DND-41 (cell line): ENCODE measurements around the gene SMIM41.

Experiments used
- ATAC-seq: fragments of 200-7000 bp; cut with Tn5 transposase; 3 replicates; pipeline ENCODE4 v1.9.1; 2021; ENCODE audit warnings: low read depth; ENCODE audit not compliant: insufficient read depth
- DNase-seq: peaks from one replicate; pipeline ENCODE4 v3.0.0-alpha.2; 2020
- H2AFZ ChIP-seq: 2 replicates; pipeline ENCODE4 v1.6.0; 2012; ENCODE audit warnings: low read depth, low read length
- H3K27ac ChIP-seq: 2 replicates; pipeline ENCODE4 v1.5.1; 2012; ENCODE audit warnings: low read length, inconsistent platforms
- H3K27me3 ChIP-seq: fragments of 200-600 bp; sonication (generic); 2 replicates; pipeline ENCODE4 v1.6.0; 2012; ENCODE audit warnings: low read length, mild to moderate bottlenecking, inconsistent platforms; ENCODE audit not compliant: insufficient read depth, poor library complexity
- H3K36me3 ChIP-seq: 2 replicates; pipeline ENCODE4 v1.5.1; 2012; ENCODE audit warnings: low read length, inconsistent platforms; ENCODE audit not compliant: insufficient read depth
- H3K4me1 ChIP-seq: 2 replicates; pipeline ENCODE4 v1.5.1; 2012; ENCODE audit warnings: mild to moderate bottlenecking, low read length; ENCODE audit not compliant: insufficient read depth
- H3K4me2 ChIP-seq: 2 replicates; pipeline ENCODE4 v1.6.0; 2012; ENCODE audit warnings: mild to moderate bottlenecking, moderate library complexity, low read length, inconsistent platforms; ENCODE audit not compliant: insufficient read depth
- H3K4me3 ChIP-seq, 2 experiments: fragments of 200-600 bp in 1 of 2; shearing (Covaris generic) in 1 of 2; 2 replicates each; pipeline ENCODE4 v1.5.1; 2012 to 2016; ENCODE audit warnings: inconsistent platforms in 2 of 2, low read length in 2 of 2, mild to moderate bottlenecking in 2 of 2, low read depth in 1 of 2, moderate library complexity in 1 of 2
- H3K79me2 ChIP-seq: 2 replicates; pipeline ENCODE4 v1.6.0; 2012; ENCODE audit warnings: low read length, inconsistent platforms; ENCODE audit not compliant: insufficient read depth
- H3K9ac ChIP-seq: 2 replicates; pipeline ENCODE4 v1.6.0; 2012; ENCODE audit warnings: low read depth, mild to moderate bottlenecking, inconsistent platforms, low read length, moderate library complexity
- H3K9me3 ChIP-seq: 2 replicates; pipeline ENCODE4 v1.5.1; 2012; ENCODE audit warnings: low read length, moderate library complexity, mild to moderate bottlenecking, inconsistent platforms; ENCODE audit not compliant: insufficient read depth, severe bottlenecking
- H4K20me1 ChIP-seq: 2 replicates; pipeline ENCODE4 v1.6.0; 2012; ENCODE audit warnings: low read length; ENCODE audit not compliant: insufficient read depth
- EZH2 ChIP-seq: IDR thresholded peaks from 3 replicates; pipeline ENCODE4 v1.6.1; 2012; ENCODE audit warnings: borderline replicate concordance, low read depth, mild to moderate bottlenecking, moderate library complexity, low read length, inconsistent platforms; ENCODE audit not compliant: severe bottlenecking
- TF ChIP-seq, protein P1 (sequence below): IDR thresholded peaks from 2 replicates; pipeline ENCODE4 v1.5.1; 2012; ENCODE audit warnings: borderline replicate concordance, low read length, moderate library complexity, mild to moderate bottlenecking; ENCODE audit not compliant: poor library complexity, severe bottlenecking; ENCODE audit errors: extremely low read depth

SMIM41 gene

DNA sequence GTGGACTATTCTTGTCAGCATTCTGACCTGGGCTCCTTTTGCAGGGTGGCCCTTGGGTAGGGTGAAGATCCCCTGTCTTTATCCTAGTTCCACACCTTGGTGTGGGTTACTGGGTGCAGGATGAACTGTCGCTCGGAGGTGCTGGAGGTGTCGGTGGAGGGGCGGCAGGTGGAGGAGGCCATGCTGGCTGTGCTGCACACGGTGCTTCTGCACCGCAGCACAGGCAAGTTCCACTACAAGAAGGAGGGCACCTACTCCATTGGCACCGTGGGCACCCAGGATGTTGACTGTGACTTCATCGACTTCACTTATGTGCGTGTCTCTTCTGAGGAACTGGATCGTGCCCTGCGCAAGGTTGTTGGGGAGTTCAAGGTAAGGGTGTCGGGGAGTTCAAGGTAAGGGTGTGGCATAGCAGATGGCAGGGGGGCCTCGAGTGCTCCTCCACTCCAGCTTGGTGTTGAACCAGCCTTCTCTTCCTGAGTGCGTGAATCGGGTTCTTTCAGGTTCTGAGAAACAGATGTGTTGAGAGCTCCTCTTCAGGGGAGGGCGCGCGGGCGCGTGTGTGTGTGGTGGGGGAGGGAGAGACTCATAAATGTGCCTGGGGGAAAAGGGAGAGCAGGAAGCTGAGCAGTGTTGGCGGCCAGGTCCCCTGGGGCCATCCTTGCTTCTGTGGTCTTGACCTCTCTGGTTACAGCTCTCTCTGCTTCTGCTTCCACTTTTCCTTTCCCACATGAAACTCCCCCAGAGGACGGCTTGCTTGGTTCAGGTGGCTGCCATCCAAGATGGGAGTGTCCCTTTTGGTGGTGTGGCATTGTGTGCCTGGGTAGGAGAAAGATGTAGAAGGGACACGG lies 5.7 kb upstream of the SMIM41 start:
- Histone ChIP-seq H3K27ac (no peak overlapping the region; the same call in 1 of the 2 replicates), H3K36me3 (peaks cover 62% of the 10 kb centered on the region), H3K9me3 (no peaks in the 10 kb centered on the region), H3K79me2 (peaks cover 51% of the 10 kb centered on the region), H3K4me2 (peak overlapping the region; percentile 24; the same call in 1 of the 2 replicates), H2AFZ (no peak overlapping the region), H4K20me1 (peaks cover 41% of the 10 kb centered on the region; the same call in 1 of the 2 replicates), H3K9ac (no peak overlapping the region), H3K4me1 (peaks cover 46% of the 10 kb centered on the region), H3K27me3 (no peaks in the 10 kb centered on the region), H3K4me3 (no peak overlapping the region)
- peak; percentile 70 for DNase-seq
- 0 out of 3 replicates have a peak, but pooled peaks have one; percentile 4 for ATAC-seq
- no peak for TF ChIP-seq EZH2
- TF ChIP-seq, protein P1, sequence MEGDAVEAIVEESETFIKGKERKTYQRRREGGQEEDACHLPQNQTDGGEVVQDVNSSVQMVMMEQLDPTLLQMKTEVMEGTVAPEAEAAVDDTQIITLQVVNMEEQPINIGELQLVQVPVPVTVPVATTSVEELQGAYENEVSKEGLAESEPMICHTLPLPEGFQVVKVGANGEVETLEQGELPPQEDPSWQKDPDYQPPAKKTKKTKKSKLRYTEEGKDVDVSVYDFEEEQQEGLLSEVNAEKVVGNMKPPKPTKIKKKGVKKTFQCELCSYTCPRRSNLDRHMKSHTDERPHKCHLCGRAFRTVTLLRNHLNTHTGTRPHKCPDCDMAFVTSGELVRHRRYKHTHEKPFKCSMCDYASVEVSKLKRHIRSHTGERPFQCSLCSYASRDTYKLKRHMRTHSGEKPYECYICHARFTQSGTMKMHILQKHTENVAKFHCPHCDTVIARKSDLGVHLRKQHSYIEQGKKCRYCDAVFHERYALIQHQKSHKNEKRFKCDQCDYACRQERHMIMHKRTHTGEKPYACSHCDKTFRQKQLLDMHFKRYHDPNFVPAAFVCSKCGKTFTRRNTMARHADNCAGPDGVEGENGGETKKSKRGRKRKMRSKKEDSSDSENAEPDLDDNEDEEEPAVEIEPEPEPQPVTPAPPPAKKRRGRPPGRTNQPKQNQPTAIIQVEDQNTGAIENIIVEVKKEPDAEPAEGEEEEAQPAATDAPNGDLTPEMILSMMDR, result no peak

DNA sequence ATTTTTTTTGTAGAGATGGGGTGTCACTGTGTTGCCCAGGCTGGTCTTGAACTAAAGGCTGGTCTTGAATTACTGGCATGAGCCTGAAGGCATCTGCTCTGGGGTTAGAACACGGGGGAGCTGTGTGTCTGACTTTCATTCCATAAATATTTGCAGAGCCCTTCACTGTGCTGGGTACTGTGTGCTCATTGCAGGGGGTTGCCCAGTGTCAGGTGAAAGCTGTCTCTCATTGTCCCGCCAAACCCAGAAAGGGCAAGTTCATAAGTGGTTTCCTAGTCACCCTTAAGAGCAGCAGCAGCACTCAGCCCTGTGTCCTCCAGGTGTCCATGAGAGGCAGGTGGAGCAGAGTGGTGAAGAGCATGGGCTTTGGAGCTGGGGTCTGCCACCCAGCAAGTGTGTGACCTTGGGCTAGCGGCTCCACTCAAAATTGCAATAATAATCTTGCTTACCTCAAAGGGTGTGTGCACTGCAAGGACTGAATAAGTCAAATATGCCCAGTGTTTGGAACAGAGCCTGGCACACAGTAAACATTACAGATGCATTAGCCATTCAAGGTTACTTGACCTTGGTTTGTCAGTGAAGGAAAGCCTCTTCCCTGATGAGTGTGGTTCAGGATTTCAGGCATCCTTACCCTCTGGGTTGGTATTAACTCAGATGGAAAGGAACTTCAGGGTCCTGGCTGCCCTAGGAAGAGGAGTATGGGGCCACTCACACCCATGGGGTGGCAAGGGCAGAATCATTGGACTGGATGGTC lies 4.4 kb upstream of the SMIM41 start:
- no peak for DNase-seq
- no peak overlapping the region for H3K9ac ChIP-seq
- no peak for TF ChIP-seq EZH2
- TF ChIP-seq, protein P1, result no peak

DNA sequence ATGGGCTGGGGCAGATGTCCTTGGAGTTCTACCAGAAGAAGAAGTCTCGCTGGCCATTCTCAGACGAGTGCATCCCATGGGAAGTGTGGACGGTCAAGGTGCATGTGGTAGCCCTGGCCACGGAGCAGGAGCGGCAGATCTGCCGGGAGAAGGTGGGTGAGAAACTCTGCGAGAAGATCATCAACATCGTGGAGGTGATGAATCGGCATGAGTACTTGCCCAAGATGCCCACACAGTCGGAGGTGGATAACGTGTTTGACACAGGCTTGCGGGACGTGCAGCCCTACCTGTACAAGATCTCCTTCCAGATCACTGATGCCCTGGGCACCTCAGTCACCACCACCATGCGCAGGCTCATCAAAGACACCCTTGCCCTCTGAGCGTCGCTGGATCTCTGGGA lies 2.7 kb upstream of the SMIM41 start:
- TF ChIP-seq, protein P1, result no peak
- no peak for TF ChIP-seq EZH2
- H3K9ac ChIP-seq, result no peak overlapping the region
- peaks cover 61% of the 10 kb centered on the region for H3K36me3 ChIP-seq
- peaks cover 43% of the 10 kb centered on the region; the same call in 1 of the 2 replicates for H4K20me1 ChIP-seq
- no peak overlapping the region for H3K27ac ChIP-seq
- no peak overlapping the region for H3K4me3 ChIP-seq
- peaks cover 31% of the 10 kb centered on the region for H3K79me2 ChIP-seq
- no peak overlapping the region for H2AFZ ChIP-seq
- no peaks in the 10 kb centered on the region for H3K27me3 ChIP-seq
- no peaks in the 10 kb centered on the region for H3K9me3 ChIP-seq
- H3K4me2 ChIP-seq, result no peak overlapping the region
- peaks cover 41% of the 10 kb centered on the region for H3K4me1 ChIP-seq
- no peak for ATAC-seq
- DNase-seq, result no peak

More for the DNA sequence above, 4.4 kb upstream of the SMIM41 start:
- ATAC-seq, result no peak
- Histone ChIP-seq H3K4me2 (peak overlapping the region; percentile 5; the same call in 1 of the 2 replicates), H3K36me3 (peaks cover 63% of the 10 kb centered on the region), H3K9me3 (no peaks in the 10 kb centered on the region), H2AFZ (no peak overlapping the region), H3K4me1 (peaks cover 40% of the 10 kb centered on the region), H3K79me2 (peaks cover 48% of the 10 kb centered on the region), H3K27ac (no peak overlapping the region), H3K27me3 (no peaks in the 10 kb centered on the region), H3K4me3 (no peak overlapping the region), H4K20me1 (peaks cover 47% of the 10 kb centered on the region; the same call in 1 of the 2 replicates)
